Neural cell (in vitro differentiated cells): ENCODE measurements around the gene TSPAN11.

Experiments
- CTCF ChIP-seq: fragments of 450-650 bp; IDR thresholded peaks from 2 replicates; pipeline ENCODE4 v1.5.1; 2014; ENCODE audit warnings: antibody characterized with exemption, mild to moderate bottlenecking, moderate library complexity; ENCODE audit not compliant: poor library complexity, severe bottlenecking
- EZH2 ChIP-seq: fragments of 200-600, 300-800 bp; shearing (Covaris generic), sonication (generic); IDR thresholded peaks from 2 replicates; pipeline ENCODE4 v1.6.1; 2014; ENCODE audit warnings: antibody characterized with exemption, low read length, borderline replicate concordance, mild to moderate bottlenecking; ENCODE audit not compliant: insufficient read depth, poor library complexity, severe bottlenecking
- MXI1 ChIP-seq: fragments of 450-650 bp; conservative IDR thresholded peaks from 2 replicates; pipeline ENCODE4 v1.6.1; 2014; ENCODE audit warnings: antibody characterized with exemption, mild to moderate bottlenecking; ENCODE audit not compliant: poor library complexity, severe bottlenecking
- POLR2AphosphoS5 ChIP-seq: IDR thresholded peaks from 2 replicates; pipeline ENCODE4 v1.6.1; 2012
- REST ChIP-seq: IDR thresholded peaks from 2 replicates; pipeline ENCODE4 v1.6.1; 2012; ENCODE audit warnings: borderline replicate concordance
- SMC3 ChIP-seq: fragments of 450-650 bp; conservative IDR thresholded peaks from 2 replicates; pipeline ENCODE4 v1.6.1; 2014; ENCODE audit warnings: antibody characterized with exemption, mild to moderate bottlenecking, moderate library complexity; ENCODE audit not compliant: poor library complexity
- TAF1 ChIP-seq: IDR thresholded peaks from 2 replicates; pipeline ENCODE4 v1.6.1; 2012; ENCODE audit warnings: low read depth

- TF ChIP-seq TAF1 (no peak), CTCF (no peak), POLR2AphosphoS5 (no peak), REST (no peak), EZH2 (no peak), MXI1 (no peak), SMC3 (no peak)
Observed at GRCh38 chr12:31033681-31034080, 107.1 kb downstream of the TSPAN11 start.
